GM23248 (cell line): ENCODE results near the gene CABCOCO1.

ENCODE experiments used
- EZH2 ChIP-seq: fragments of 200-600 bp; sonication (generic); IDR thresholded peaks from 2 replicates; pipeline ENCODE4 v1.6.1; 2018; ENCODE audit warnings: antibody characterized with exemption, mild to moderate bottlenecking; ENCODE audit not compliant: insufficient read depth, poor library complexity, severe bottlenecking
- EZH2phosphoT487 ChIP-seq: fragments of 200-600 bp; sonication (generic); IDR thresholded peaks from 2 replicates; pipeline ENCODE4 v1.6.1; 2018; ENCODE audit warnings: antibody characterized with exemption, moderate library complexity, mild to moderate bottlenecking, low read depth; ENCODE audit not compliant: insufficient read depth

- TF ChIP-seq EZH2phosphoT487 (no peak), EZH2 (no peak)
These were observed 104.2 kb downstream of the CABCOCO1 start for GRCh38 chr10:61766927-61767326.
